K562 (cell line): ENCODE data around the gene DUS3L. TPM values are rescaled to one million over a fixed set of nuclear protein-coding genes. Genes with fewer than 3 reads are reported as not detected.

ENCODE experiments used
- ATAC-seq: fragments of 200-7000 bp; cut with Tn5 transposase; 3 replicates; pipeline ENCODE4 v1.9.1; 2020; ENCODE audit warnings: moderate library complexity
- BruUV-seq: library from RNA; stranded (reverse); fragments of 400-500 nt; replicated peaks from 2 replicates; lab custom pipeline; 2021; lab: Mats Ljungman, UMichigan
- CTCF ChIA-PET: fragments of 300-600 bp; formaldehyde crosslinking; extraction: SDS; loops from one replicate; lab custom pipeline; 2021; ENCODE audit warnings: low intra/inter-chr PET ratio; lab: Yijun Ruan, JAX
- POLR2A ChIA-PET: fragments of 300-600, 350-650 bp; sonication (Branson Sonifier 250); formaldehyde crosslinking; extraction: SDS; loops from one replicate; lab custom pipeline; 2021; ENCODE audit warnings: antibody characterized with exemption, inconsistent platforms; lab: Yijun Ruan, JAX
- DNase-seq, 4 experiments: peaks; one replicate each; pipeline versions ENCODE4 v3.0.0 to v3.0.0-alpha.2; 2011 to 2018; ENCODE audit warnings: low spot score in 3 of 4, mixed read lengths in 3 of 4; ENCODE audit errors: extremely low read depth in 1 of 4
- FAIRE-seq: peaks from 2 replicates; lab custom pipeline; 2011; peaks lifted over from hg19 to GRCh38; lab: Jason Lieb, UNC
- H2AFZ ChIP-seq: 2 replicates; pipeline ENCODE4 v1.6.0; 2011; ENCODE audit warnings: low read depth, low read length, control low read depth, inconsistent platforms
- H3K27ac ChIP-seq: fragments of 200-600 bp; 3 replicates; pipeline ENCODE4 v1.8.0; 2011; ENCODE audit warnings: low read depth, mild to moderate bottlenecking, control low read depth, inconsistent platforms, low read length, moderate library complexity, mixed read lengths; ENCODE audit errors: extremely low read depth
- H3K27me3 ChIP-seq, 2 experiments: fragments of 300-600 bp in 1 of 2; 2 replicates in 1 of 2; 3 replicates in 1 of 2; pipeline versions ENCODE4 v1.6.0 to v1.8.0; 2011; ENCODE audit warnings: inconsistent platforms in 2 of 2, low read length in 2 of 2, mild to moderate bottlenecking in 1 of 2, mixed read lengths in 1 of 2, moderate library complexity in 1 of 2; ENCODE audit not compliant: control insufficient read depth in 2 of 2, insufficient read depth in 2 of 2
- H3K36me3 ChIP-seq: fragments of 300-600 bp; 3 replicates; pipeline ENCODE4 v1.8.0; 2011; ENCODE audit warnings: mild to moderate bottlenecking, low read length, inconsistent platforms; ENCODE audit not compliant: control insufficient read depth, insufficient read depth
- H3K4me1 ChIP-seq, 2 experiments: fragments of 200-600 bp in 1 of 2; replicated peaks in 1 of 2; 2 replicates in 1 of 2; 3 replicates in 1 of 2; pipeline versions ENCODE4 v1.5.1 to v1.8.0; 2011; ENCODE audit warnings: inconsistent platforms in 2 of 2, low read length in 2 of 2, mild to moderate bottlenecking in 1 of 2, mixed read lengths in 1 of 2, moderate library complexity in 1 of 2; ENCODE audit not compliant: control insufficient read depth in 2 of 2, insufficient read depth in 2 of 2
- H3K4me2 ChIP-seq: 2 replicates; pipeline ENCODE4 v1.6.1; 2011; ENCODE audit warnings: low read length, control low read depth, inconsistent platforms, mixed read lengths; ENCODE audit not compliant: insufficient read depth
- H3K4me3 ChIP-seq: fragments of 200-600 bp; sonication (generic), shearing (Covaris generic); 2 replicates; pipeline ENCODE4 v1.5.1; 2016; ENCODE audit warnings: control low read depth, inconsistent platforms
- H3K79me2 ChIP-seq: fragments of 200-600 bp; 3 replicates; pipeline ENCODE4 v1.8.0; 2011; ENCODE audit warnings: low read length, inconsistent platforms; ENCODE audit not compliant: control insufficient read depth, insufficient read depth
- H3K9ac ChIP-seq, 2 experiments: 2 replicates each; pipeline versions ENCODE4 v1.6.0 to v1.6.1; 2011; ENCODE audit warnings: low read depth in 2 of 2, low read length in 2 of 2, control low read depth in 1 of 2, inconsistent platforms in 1 of 2, mild to moderate bottlenecking in 1 of 2, mixed read lengths in 1 of 2; ENCODE audit not compliant: insufficient read depth in 1 of 2
- H3K9me1 ChIP-seq: one replicate; pipeline ENCODE4 v1.6.0; 2011; ENCODE audit warnings: inconsistent platforms, mild to moderate bottlenecking, low read length, moderate library complexity; ENCODE audit not compliant: control insufficient read depth, insufficient read depth
- H3K9me3 ChIP-seq: replicated peaks from 2 replicates; pipeline ENCODE4 v1.5.1; 2011; ENCODE audit warnings: low read depth, low read length, inconsistent platforms; ENCODE audit not compliant: control insufficient read depth, insufficient read depth
- H4K20me1 ChIP-seq: replicated peaks from 2 replicates; pipeline ENCODE4 v1.6.1; 2011; ENCODE audit warnings: low read length, inconsistent platforms, mixed read lengths; ENCODE audit not compliant: control insufficient read depth, insufficient read depth
- PHTF2 ChIP-seq: fragments of 250-450 bp; sonication (Bioruptor Pico); IDR thresholded peaks from 2 replicates; pipeline ENCODE4 v1.5.0; 2021; ENCODE audit warnings: mild to moderate bottlenecking
- SIX5 ChIP-seq, 2 experiments: IDR thresholded peaks; 2 replicates each; pipeline ENCODE4 v1.6.1; 2011; ENCODE audit warnings: low read length in 2 of 2, borderline replicate concordance in 1 of 2, low read depth in 1 of 2, mild to moderate bottlenecking in 1 of 2, moderate library complexity in 1 of 2; ENCODE audit not compliant: insufficient read depth in 1 of 2
- ZNF445 ChIP-seq: fragments of 250-450 bp; sonication (Bioruptor Pico); IDR thresholded peaks from 2 replicates; pipeline ENCODE4 v1.4.0; 2020; ENCODE audit warnings: low read depth, mild to moderate bottlenecking, moderate library complexity
- ZNF79 ChIP-seq: fragments of 250-450 bp; sonication (Bioruptor Pico); IDR thresholded peaks from 2 replicates; pipeline ENCODE4 v1.4.0; 2020; ENCODE audit warnings: low read depth, mild to moderate bottlenecking, moderate library complexity
- WGBS: fragments of 100-300 bp; shearing (Covaris generic); methylation state at CpG from one replicate; pipeline ENCODE4 v1.1.6; 2016; ENCODE audit warnings: low coverage, mixed read lengths; ENCODE audit not compliant: insufficient coverage; ENCODE audit errors: missing lambda C conversion rate; 5-methylcytosine and 5-hydroxymethylcytosine counted together
- in situ Hi-C: fragments of 300-500 bp; cut with MboI; formaldehyde crosslinking; loops from 4 replicates; pipeline ENCODE4 v1.15.0; 2018; ENCODE audit warnings: inconsistent platforms, mixed read lengths
- intact Hi-C: fragments of 100-400 bp; cut with micrococcal nuclease; formaldehyde crosslinking; loops from 2 replicates; pipeline ENCODE4 v1.14.2; 2022
- polyA plus RNA-seq, 8 experiments: library from polyadenylated mRNA; depleted of rRNA in 4 of 8; stranded (reverse) in 5 of 8; unstranded in 3 of 8; fragments of >200 nt; fragmentation: Nextera tagmentation in 2 of 8; fragmentation: Illumina TruSeq in 1 of 8; extraction: Ambion mirVana in 2 of 8; extraction: Trizol in 1 of 8; gene quantifications; 2 replicates each; pipeline versions ENCODE4 v1.2.1 to v1.2.3, GENCODE V29; 2011 to 2014; ENCODE audit warnings: inconsistent platforms in 1 of 8, missing spikeins in 1 of 8
- total RNA-seq, 7 experiments: library from RNA; depleted of rRNA in 6 of 7; stranded (reverse); fragments of >200 nt in 6 of 7; fragmentation: Illumina TruSeq in 2 of 7; extraction: Trizol in 2 of 7; gene quantifications; 2 replicates each; pipeline versions ENCODE4 v1.2.1 to v1.2.3, GENCODE V29; 2011 to 2021; ENCODE audit warnings: low replicate concordance in 1 of 7
- TF ChIP-seq, protein P1 (sequence below): fragments of 250-450 bp; sonication (Bioruptor Pico); IDR thresholded peaks from 2 replicates; pipeline ENCODE4 v1.8.0; 2022; ENCODE audit warnings: moderate library complexity, mild to moderate bottlenecking, inconsistent platforms
- TF ChIP-seq, protein P2 (sequence below): sonication (generic); formaldehyde crosslinking; IDR thresholded peaks from 2 replicates; pipeline ENCODE4 v1.8.1; 2023; ENCODE audit warnings: mild to moderate bottlenecking, missing genetic modification reagents

DUS3L gene
- total and polyA plus RNA-seq, 9 of the 15 experiments (the other 6 are each of a cell fraction or from before 2014, with no cell fraction given), result 1.7 to 102 (median 77.5) TPM

DNA sequence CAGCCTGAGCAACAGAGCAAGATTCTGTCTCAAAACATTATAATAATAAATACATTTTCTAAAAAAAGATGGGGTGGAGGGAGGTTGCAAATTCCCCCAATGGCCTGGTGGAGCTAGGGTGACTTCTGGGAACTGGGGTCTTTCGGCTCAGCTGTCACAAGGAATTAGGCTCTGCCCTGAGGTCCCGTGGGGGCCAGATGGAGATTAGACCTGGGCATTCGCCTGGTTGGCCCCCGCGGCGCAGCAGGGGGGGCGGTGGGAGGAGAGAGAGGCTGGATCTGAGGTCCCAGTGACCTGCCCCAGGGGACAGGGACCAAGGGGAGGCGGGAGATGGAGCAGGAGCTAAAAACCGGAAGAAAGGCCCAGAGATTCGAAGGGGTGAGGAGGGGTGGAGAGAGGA is 33.8 kb upstream of the DUS3L start:
- 57% methylated on average over 6 of the region's 10 CpGs for WGBS
- POLR2A ChIA-PET, result interaction anchor here (0.6 kb wide), 1 partner anchor 38 kb away, joined by 3 read pairs; no protein-coding TSS in a partner anchor
- CTCF ChIA-PET, result interaction anchor here (0.6 to 3.3 kb wide), 2 partner anchors 20 to 31 kb away, joined by 4 to 20 read pairs; partner anchors contain the start of gene NRTN
- Histone ChIP-seq H3K9ac (peak overlapping the region in 1 of 2 experiments; percentile 10; a peak in 1 of 4 replicates), H3K36me3 (no peaks in the 10 kb centered on the region), H3K9me1 (peaks cover 3% of the 10 kb centered on the region), H2AFZ (no peak overlapping the region), H3K79me2 (peaks cover 4% of the 10 kb centered on the region; the same call in 1 of the 3 replicates), H3K4me3 (no peak overlapping the region), H3K4me2 (no peak overlapping the region), H3K9me3 (no peaks in the 10 kb centered on the region), H3K4me1 (peaks cover 6 to 64% of the 10 kb centered on the region in 2 experiments; a peak in 4 of 5 replicates), H4K20me1 (no peaks in the 10 kb centered on the region; the same call in 1 of the 2 replicates), H3K27ac (no peak overlapping the region), H3K27me3 (no peaks in the 10 kb centered on the region)
- FAIRE-seq, result no peak
- intact Hi-C loops, result no loop called here
- ATAC-seq, result no peak
- in situ Hi-C loops, result no loop called here
- DNase-seq, result no peak
- TF ChIP-seq, protein P1, sequence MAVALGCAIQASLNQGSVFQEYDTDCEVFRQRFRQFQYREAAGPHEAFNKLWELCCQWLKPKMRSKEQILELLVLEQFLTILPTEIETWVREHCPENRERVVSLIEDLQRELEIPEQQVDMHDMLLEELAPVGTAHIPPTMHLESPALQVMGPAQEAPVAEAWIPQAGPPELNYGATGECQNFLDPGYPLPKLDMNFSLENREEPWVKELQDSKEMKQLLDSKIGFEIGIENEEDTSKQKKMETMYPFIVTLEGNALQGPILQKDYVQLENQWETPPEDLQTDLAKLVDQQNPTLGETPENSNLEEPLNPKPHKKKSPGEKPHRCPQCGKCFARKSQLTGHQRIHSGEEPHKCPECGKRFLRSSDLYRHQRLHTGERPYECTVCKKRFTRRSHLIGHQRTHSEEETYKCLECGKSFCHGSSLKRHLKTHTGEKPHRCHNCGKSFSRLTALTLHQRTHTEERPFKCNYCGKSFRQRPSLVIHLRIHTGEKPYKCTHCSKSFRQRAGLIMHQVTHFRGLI (CRISPR knock-in tag), result no peak
- TF ChIP-seq ZNF79 (CRISPR knock-in tag), result no peak
- TF ChIP-seq PHTF2 (CRISPR knock-in tag), result no peak
- no peak for TF ChIP-seq ZNF445 (CRISPR knock-in tag)
- TF ChIP-seq SIX5 (IDR thresholded peaks at IDR 0.05; ENCODE audit: borderline replicate concordance in 1 of 2, insufficient read depth in 1 of 2, low read depth in 1 of 2, low read length in 2 of 2), result no peak
- TF ChIP-seq, protein P2, sequence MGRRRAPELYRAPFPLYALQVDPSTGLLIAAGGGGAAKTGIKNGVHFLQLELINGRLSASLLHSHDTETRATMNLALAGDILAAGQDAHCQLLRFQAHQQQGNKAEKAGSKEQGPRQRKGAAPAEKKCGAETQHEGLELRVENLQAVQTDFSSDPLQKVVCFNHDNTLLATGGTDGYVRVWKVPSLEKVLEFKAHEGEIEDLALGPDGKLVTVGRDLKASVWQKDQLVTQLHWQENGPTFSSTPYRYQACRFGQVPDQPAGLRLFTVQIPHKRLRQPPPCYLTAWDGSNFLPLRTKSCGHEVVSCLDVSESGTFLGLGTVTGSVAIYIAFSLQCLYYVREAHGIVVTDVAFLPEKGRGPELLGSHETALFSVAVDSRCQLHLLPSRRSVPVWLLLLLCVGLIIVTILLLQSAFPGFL, result no peak
- BruUV-seq, result no TSS peak
